Measurements from ENCODE around the gene OLFM1. TPM values are rescaled to one million over a fixed set of nuclear protein-coding genes. Genes with fewer than 3 reads are reported as not detected.

OLFM1 gene
- total and polyA plus RNA-seq, 9 of the 15 experiments (the other 6 are each of a cell fraction or from before 2014, with no cell fraction given): not detected

- BruUV-seq (replicated peaks): no TSS peak
- intact Hi-C loops (cut with micrococcal nuclease): no loop called here
- TF ChIP-seq FOXO4 (CRISPR knock-in tag; IDR thresholded peaks at IDR 0.05) (no peak), TRIM25 (IDR thresholded peaks at IDR 0.05; ENCODE audit: borderline replicate concordance) (no peak), ZNF143 (CRISPR knock-in tag; IDR thresholded peaks at IDR 0.05) (no peak), ZNF165 (CRISPR knock-in tag; IDR thresholded peaks at IDR 0.05; ENCODE audit: borderline replicate concordance) (no peak), NFXL1 (CRISPR knock-in tag; IDR thresholded peaks at IDR 0.05) (no peak), HOXB6 (CRISPR knock-in tag; IDR thresholded peaks at IDR 0.05; ENCODE audit: borderline replicate concordance) (no peak), SFPQ (IDR thresholded peaks at IDR 0.05; ENCODE audit: low read depth, low read length) (no peak), BCL6 (CRISPR knock-in tag; IDR thresholded peaks at IDR 0.05) (no peak)
These were observed 13.4 kb downstream of the OLFM1 start for GRCh38 chr9:135100725-135101410.

More at GRCh38 chr9:135100725-135101410, 13.4 kb downstream of the OLFM1 start:
- ATAC-seq (no peak), FAIRE-seq (no peak), DNase-seq (ENCODE audit: extremely low read depth in 1 of 4, low spot score in 3 of 4) (no peak)
- POLR2A ChIA-PET: interaction anchor here (0.6 to 1.3 kb wide), 2 partner anchors 10 to 96 kb away, joined by 3 read pairs; no protein-coding TSS in a partner anchor
- WGBS (ENCODE audit: insufficient coverage, low coverage, missing lambda C conversion rate): 0% methylated on average over 10 of the region's 10 CpGs
- no peak overlapping the region for H3K9ac ChIP-seq (ENCODE audit: insufficient read depth in 1 of 2, low read depth in 2 of 2, low read length in 2 of 2)
- no peaks in the 10 kb centered on the region for H3K4me1 ChIP-seq (replicated peaks in 1 of 2; ENCODE audit: control insufficient read depth in 2 of 2, insufficient read depth in 2 of 2, low read length in 2 of 2)
- no peak overlapping the region for H2AFZ ChIP-seq (ENCODE audit: low read depth, low read length)
- H3K9me1 ChIP-seq (ENCODE audit: control insufficient read depth, insufficient read depth, low read length): no peaks in the 10 kb centered on the region
- no peaks in the 10 kb centered on the region for H3K79me2 ChIP-seq (ENCODE audit: control insufficient read depth, insufficient read depth, low read length)
- H3K4me2 ChIP-seq (ENCODE audit: insufficient read depth, low read length): no peak overlapping the region
- no peak overlapping the region for H3K27ac ChIP-seq (ENCODE audit: extremely low read depth, low read depth, low read length)
- in situ Hi-C loops (cut with MboI): no loop called here
- peaks cover 4 to 52% of the 10 kb centered on the region in 2 experiments; a peak in 3 of 5 replicates for H3K27me3 ChIP-seq (ENCODE audit: control insufficient read depth in 2 of 2, insufficient read depth in 2 of 2, low read length in 2 of 2)
- CTCF ChIA-PET (ENCODE audit: low intra/inter-chr PET ratio): no interaction called here
- H3K9me3 ChIP-seq (replicated peaks; ENCODE audit: control insufficient read depth, insufficient read depth, low read depth, low read length): no peaks in the 10 kb centered on the region
- peaks cover 5% of the 10 kb centered on the region; the same call in 1 of the 2 replicates for H4K20me1 ChIP-seq (replicated peaks; ENCODE audit: control insufficient read depth, insufficient read depth, low read length)
- no peaks in the 10 kb centered on the region for H3K36me3 ChIP-seq (ENCODE audit: control insufficient read depth, insufficient read depth, low read length)
- H3K4me3 ChIP-seq: no peak overlapping the region

All from K562 (cell line).